Cardiac septum (tissue), 1 donor: ENCODE measurements around the gene CRISPLD2. TPM values are rescaled to one million over a fixed set of nuclear protein-coding genes. Genes with fewer than 3 reads are reported as not detected.

ENCODE experiments used
- DNase-seq: peaks from one replicate; pipeline ENCODE4 v3.0.0-alpha.2; 2020; ENCODE audit warnings: low spot score
- intact Hi-C: fragments of 100-400 bp; cut with DNase I; formaldehyde crosslinking; loops from one replicate; pipeline ENCODE4 v1.14.0; 2022
- total RNA-seq: library from RNA; stranded (reverse); fragmentation: NEBNext Ultra II Directional; extraction: Animal tissue kit (Norgen Biotek cat#: 25700); gene quantifications from one replicate; pipeline ENCODE4 v1.2.1, GENCODE V29; 2021
- donor health status: DM: no; HTN: no; CAD: no.

Gene CRISPLD2
- total RNA-seq, 1 donor from 2014 or later = 16.3 TPM

DNA sequence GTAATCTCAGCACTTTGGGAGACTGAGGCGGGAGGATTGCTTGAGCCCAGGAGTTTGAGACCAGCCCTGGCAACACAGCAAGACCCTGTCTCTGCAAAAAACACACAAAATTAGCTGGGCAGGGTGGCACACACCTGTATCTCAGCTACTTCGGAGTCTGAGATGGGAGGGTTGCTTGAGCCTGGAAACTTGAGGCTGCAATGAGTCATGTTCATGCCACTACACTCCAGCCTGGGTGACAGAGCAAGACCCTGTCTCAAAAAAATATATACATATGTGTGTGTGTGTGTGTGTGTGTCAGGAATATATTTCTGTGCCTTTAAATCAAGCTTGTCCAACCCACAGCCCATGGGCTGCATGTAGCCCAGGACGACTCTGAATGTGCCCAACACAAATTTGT is 55.2 kb downstream of the CRISPLD2 start:
- no peak for DNase-seq
- intact Hi-C loops = no loop called here

DNA sequence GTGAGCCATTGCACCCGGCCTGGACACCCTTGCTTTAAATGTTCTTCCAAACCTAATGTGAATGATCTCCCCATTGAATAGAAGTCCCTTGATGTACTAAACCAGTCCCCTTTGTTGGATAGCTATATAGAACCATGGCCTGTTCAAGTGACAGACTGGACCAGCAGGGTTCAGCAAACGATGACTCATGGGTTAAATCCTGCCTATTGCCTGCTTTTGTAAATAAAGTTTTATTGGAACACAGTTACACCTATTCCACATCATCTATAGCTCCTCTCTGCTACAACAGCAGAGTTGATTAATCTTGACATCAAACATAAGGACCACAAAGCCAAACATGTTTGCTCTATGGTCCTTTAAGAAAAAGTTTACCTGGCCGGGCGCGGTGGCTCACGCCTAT is 56.1 kb downstream of the CRISPLD2 start:
- intact Hi-C loops = no loop called here
- DNase-seq = no peak

DNA sequence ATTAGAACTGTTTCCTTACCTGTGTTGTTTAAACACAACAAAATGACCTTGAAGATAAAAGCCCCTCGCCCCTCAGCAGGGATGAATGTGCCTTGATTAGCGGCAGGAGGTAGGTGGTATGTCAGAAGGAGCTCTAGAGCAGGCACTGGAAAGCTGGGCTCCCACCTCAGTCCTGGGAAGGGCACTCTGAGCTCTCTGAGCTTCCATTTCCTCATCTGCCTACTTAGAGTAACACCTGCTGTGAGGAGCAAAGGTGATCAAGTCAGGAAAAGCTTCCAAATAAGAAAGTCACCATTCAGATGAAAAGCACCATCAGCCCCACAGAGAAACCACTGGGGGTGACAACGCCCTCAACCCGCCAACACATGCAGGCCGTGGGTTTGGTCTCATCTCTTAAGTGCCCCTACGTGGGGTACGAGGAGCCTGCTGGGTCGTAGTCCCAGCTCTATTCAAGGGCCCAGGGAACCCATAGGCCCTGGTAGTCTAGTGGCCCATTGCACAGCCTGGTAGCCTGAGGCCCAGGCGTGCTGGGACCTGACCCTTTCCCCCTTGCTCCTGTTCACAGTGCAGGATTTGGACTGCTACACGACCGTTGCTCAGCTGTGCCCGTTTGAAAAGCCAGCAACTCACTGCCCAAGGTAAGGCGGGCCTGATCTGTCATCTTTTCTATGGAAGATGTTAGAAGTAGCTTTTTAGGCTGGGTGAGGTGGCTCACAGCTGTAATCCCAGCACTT is 57.3 kb downstream of the CRISPLD2 start:
- intact Hi-C loops = no loop called here
- DNase-seq = no peak

DNA sequence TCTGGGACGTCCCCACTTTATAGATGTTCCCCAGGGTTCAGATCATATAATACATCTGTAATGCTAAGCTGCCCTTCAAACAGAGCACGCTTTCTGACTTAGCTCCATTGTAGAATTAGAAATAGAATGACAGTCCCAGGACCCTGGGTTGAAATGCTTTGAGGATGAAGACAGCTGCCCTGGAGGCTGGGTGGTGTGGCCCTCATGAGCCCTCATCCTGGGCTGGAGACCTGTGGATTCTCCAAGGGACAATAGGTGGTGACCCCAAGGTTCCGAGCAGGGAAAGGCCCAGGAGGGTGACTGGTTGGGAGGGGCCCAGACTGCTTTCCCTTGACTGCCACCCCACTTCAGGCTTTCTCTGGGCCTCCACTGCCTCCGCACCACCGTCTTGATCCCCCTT is 59.0 kb downstream of the CRISPLD2 start:
- DNase-seq = no peak
- intact Hi-C loops = no loop called here

- intact Hi-C loops = no loop called here
- DNase-seq = no peak
Measured at GRCh38 chr16:84879569-84880487, 60.0 kb downstream of the CRISPLD2 start.

DNA sequence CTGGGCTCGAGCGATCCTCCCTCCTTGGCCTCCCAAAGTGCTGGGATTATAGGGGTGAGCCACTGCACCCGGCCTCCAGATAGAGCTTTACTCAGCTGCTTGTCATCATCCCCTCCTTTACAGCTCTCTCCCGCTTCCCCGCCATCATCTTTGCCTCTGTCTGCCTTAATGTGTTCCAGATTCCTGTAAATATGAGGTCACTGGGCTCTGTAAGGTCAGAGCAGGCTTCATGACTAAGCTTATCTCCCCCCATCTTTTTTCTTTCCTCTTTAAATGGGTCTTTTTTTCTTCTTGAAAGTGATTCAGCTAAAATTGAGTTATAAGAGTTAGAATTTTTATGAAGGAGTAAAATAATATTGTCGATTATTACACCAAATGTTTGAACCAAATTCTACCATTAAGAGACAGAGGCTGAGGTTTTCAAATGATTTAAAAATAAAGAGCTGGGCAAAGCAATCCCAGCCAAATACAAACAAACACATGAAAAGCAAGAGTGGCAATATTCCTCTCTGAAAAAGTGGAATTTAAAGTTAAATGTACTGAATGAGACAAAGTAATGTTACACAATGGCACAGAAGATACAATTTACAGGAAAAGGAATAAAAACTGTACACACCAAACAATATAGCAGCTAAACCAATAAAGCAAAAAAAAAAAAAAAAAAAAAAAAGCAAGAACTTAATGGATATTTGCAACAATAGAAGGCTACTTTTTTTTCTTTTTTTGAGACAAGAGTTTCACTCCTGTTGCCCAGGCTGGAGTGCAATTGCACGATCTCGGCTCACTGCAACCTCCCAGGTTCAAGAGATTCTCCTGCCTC is 62.1 kb downstream of the CRISPLD2 start:
- DNase-seq = no peak
- intact Hi-C loops = no loop called here

- intact Hi-C loops = no loop called here
- DNase-seq = peak; percentile 79
Measured at GRCh38 chr16:84883301-84883700, 63.5 kb downstream of the CRISPLD2 start.

- intact Hi-C loops = no loop called here
Measured at GRCh38 chr16:84884246-84884595, 64.4 kb downstream of the CRISPLD2 start.

GRCh38 chr16:84884596-84885341 is 65.0 kb downstream of the CRISPLD2 start:
- intact Hi-C loops = no loop called here
- DNase-seq = no peak

More at GRCh38 chr16:84884246-84884595, 64.4 kb downstream of the CRISPLD2 start:
- DNase-seq = no peak

DNA sequence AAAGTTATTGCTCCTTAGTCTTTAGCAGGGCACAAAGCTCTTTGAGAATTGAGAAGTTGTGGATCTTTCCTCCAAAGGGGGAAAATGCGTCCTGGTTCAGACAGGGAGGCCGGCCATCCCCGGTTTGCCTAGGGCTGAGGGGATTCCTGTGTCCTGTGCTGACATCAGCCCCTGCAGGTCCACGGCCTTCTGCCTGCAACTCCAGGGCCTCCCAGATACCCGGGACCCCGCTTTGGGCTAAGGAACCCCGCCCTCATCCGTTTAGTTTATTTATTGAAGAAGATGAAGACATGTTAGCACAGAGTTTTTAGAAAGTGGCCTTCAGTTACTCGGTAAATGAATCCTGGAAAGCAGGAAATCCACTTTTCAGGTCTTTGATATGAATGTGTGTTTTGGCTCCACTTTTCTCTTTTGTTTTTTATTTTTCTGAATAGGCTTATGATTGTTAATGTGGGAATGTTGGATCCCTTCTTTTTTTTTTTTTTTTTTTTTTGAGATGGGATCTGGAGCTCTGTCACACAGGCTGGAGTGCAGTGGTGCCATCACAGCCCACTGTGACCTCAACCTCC is 65.6 kb downstream of the CRISPLD2 start:
- no peak for DNase-seq
- intact Hi-C loops = no loop called here

DNA sequence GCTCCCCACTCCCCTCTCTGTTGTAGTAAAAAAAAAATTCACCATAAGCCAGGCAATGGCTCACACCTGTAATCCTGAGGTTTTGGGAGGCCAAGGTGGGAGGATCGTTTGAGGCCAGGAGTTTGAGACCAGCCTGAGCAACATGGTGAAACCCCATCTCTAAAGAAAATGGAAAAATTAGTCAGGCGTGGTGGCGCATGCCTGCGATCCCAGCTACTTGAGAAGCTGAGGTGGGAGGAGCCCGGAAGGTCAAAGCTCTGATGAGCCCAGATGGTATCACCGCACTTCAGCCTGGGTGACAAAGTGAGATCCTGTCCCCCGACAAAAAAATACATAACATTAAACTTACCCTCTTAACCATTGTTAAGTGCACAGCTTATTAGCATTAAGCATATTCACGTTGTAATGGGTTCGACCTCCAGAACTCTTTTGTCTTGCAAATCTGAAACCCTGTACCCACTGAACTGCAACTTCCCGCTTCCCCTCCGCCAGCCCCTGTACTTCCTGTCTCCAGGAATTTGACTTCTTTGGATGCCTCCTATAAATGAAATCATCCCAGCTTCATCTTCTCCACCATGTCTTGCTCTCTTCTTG is 66.8 kb downstream of the CRISPLD2 start:
- DNase-seq = no peak
- intact Hi-C loops = no loop called here

GRCh38 chr16:84887207-84887606 is 67.4 kb downstream of the CRISPLD2 start:
- no peak for DNase-seq
- intact Hi-C loops = no loop called here

GRCh38 chr16:84888450-84888849 is 68.7 kb downstream of the CRISPLD2 start:
- intact Hi-C loops = no loop called here
- DNase-seq = no peak

DNA sequence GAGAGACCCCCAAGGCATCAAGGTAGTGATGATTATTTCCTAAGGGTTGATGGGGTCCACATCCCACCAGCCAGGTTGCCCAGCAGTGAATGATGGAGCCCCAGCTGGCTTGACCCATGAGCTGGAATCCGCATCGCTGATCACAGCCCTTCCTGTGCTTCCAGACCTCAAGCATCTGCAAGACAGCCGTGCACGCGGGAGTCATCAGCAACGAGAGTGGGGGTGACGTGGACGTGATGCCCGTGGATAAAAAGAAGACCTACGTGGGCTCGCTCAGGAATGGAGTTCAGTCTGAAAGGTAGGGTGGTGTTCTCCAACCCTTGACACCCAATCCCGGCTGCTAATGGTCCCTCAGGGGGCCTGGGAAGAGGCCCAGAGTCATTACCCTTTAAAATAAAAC is 69.3 kb downstream of the CRISPLD2 start:
- intact Hi-C loops = no loop called here
- no peak for DNase-seq

GRCh38 chr16:84890427-84890826 is 70.6 kb downstream of the CRISPLD2 start:
- intact Hi-C loops = no loop called here
- no peak for DNase-seq

DNA sequence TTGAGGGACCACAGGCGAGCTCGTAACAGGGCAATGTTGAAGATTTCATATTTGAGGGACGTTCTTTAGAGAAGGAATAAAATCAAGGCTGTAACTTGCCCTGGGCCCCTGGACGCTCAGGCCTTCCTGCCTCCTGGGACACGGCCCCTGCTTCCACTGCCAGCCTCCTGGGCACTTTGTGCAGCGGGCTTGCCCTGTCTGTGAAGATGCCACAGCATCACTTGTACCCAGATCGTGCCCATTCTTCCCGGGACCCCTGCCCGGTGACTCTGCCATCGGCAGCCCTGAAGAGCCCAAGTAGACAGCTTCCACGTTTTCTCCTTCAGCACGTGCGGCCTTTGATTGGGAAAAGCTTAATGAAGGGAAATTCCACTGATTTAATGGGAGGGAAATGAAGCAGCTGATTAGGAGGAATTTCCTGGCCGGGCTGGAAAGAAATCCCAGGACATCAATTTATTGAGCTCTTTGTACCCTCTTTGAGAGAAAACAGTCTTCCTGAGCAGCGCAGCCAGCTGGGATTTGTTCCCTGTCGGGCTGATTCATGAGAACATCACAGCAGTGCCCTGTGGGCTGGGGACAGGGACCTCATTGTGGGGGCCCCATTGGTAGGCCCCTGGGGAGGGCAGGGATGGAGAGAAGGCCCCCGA is 71.5 kb downstream of the CRISPLD2 start:
- intact Hi-C loops = no loop called here
- DNase-seq = no peak

GRCh38 chr16:84892097-84892496 is 72.3 kb downstream of the CRISPLD2 start:
- no peak for DNase-seq
- intact Hi-C loops = no loop called here

GRCh38 chr16:84893467-84893848 is 73.7 kb downstream of the CRISPLD2 start:
- no peak for DNase-seq
- intact Hi-C loops = no loop called here
